ENCODE data around the gene TTLL11.

DNA sequence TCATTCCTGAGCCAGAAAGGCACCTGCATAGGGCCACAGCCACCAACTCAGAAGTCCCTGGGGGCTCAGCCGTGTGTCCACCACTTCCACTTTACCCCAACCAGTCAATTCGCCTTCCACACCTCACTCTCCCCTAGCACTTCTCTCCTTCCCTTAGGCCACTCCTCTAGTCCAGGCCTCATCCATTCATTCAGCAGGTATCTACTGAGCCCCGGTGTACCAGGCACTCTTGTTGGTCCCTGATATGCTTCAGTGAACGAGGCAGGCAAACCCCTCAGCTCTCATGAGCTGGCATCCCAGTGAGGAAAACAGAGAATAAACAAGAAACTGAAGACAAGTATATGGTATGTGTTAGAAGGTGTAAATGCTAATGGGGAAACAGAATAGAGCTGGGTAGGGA, 37.7 kb upstream of the TTLL11 start:
- TF ChIP-seq, protein P1, sequence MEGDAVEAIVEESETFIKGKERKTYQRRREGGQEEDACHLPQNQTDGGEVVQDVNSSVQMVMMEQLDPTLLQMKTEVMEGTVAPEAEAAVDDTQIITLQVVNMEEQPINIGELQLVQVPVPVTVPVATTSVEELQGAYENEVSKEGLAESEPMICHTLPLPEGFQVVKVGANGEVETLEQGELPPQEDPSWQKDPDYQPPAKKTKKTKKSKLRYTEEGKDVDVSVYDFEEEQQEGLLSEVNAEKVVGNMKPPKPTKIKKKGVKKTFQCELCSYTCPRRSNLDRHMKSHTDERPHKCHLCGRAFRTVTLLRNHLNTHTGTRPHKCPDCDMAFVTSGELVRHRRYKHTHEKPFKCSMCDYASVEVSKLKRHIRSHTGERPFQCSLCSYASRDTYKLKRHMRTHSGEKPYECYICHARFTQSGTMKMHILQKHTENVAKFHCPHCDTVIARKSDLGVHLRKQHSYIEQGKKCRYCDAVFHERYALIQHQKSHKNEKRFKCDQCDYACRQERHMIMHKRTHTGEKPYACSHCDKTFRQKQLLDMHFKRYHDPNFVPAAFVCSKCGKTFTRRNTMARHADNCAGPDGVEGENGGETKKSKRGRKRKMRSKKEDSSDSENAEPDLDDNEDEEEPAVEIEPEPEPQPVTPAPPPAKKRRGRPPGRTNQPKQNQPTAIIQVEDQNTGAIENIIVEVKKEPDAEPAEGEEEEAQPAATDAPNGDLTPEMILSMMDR (IDR thresholded peaks at IDR 0.05; ENCODE audit: control extremely low read depth in 1 of 3, insufficient read depth in 1 of 3, low read depth in 1 of 3, low read length in 3 of 3), result no peak
- TF ChIP-seq YY1 (IDR thresholded peaks at IDR 0.05; ENCODE audit: low read depth, low read length) (no peak), POLR2AphosphoS5 (IDR thresholded peaks at IDR 0.05; ENCODE audit: low read depth, low read length) (no peak)
- TF ChIP-seq, protein P2, sequence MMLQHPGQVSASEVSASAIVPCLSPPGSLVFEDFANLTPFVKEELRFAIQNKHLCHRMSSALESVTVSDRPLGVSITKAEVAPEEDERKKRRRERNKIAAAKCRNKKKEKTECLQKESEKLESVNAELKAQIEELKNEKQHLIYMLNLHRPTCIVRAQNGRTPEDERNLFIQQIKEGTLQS (IDR thresholded peaks at IDR 0.05; ENCODE audit: insufficient read depth, low read depth, low read length), result no peak

Measured in H1 (cell line).